AG04450 (cell line): ENCODE measurements around the gene CARNS1. TPM values are rescaled to one million over a fixed set of nuclear protein-coding genes. Genes with fewer than 3 reads are reported as not detected.
A peak's percentile ranks its signal among the peaks of the same experiment; 100 is the strongest.

ENCODE experiments used
- CTCF ChIA-PET: fragments of 300-600, 350-600 bp; formaldehyde crosslinking; extraction: SDS; loops from one replicate; lab custom pipeline; 2022; ENCODE audit warnings: antibody characterized with exemption, inconsistent platforms; lab: Charles Lee
- POLR2A ChIA-PET: fragments of 350-600 bp; formaldehyde crosslinking; extraction: SDS; loops from one replicate; lab custom pipeline; 2021; ENCODE audit warnings: antibody characterized with exemption, inconsistent platforms; lab: Yijun Ruan, JAX
- DNase-seq: peaks from one replicate; pipeline ENCODE4 v3.0.0-alpha.2; 2011; ENCODE audit warnings: low read depth, low spot score
- H3K27ac ChIP-seq: one replicate; pipeline ENCODE4 v1.5.1; 2012; ENCODE audit warnings: low read depth, low read length, control low read depth
- H3K27me3 ChIP-seq: one replicate; pipeline ENCODE4 v1.6.0; 2012; ENCODE audit warnings: low read length; ENCODE audit not compliant: control insufficient read depth, insufficient read depth
- H3K4me3 ChIP-seq: 2 replicates; pipeline ENCODE4 v1.5.1; 2011; ENCODE audit warnings: mild to moderate bottlenecking, low read depth, low read length, control low read depth
- H3K9me3 ChIP-seq: 2 replicates; pipeline ENCODE4 v1.5.1; 2012; ENCODE audit warnings: low read length; ENCODE audit not compliant: control insufficient read depth, insufficient read depth
- CTCF ChIP-seq: IDR thresholded peaks from 2 replicates; pipeline ENCODE4 v1.5.1; 2011; ENCODE audit warnings: low read depth, low read length, control low read depth, inconsistent platforms
- polyA plus RNA-seq: library from polyadenylated mRNA; depleted of rRNA; stranded (reverse); fragments of >200 nt; gene quantifications from 2 replicates; pipeline ENCODE4 v1.2.3, GENCODE V29; 2011

CARNS1 gene
- polyA plus RNA-seq, 1 experiment: 0.09 TPM

GRCh38 chr11:67372993-67373647 lies 42.4 kb upstream of the CARNS1 start, which contains the start of gene CLCF1:
Gene CLCF1 (minus strand): TSS chr11:67373598. CDS start chr11:67373539, 59 bp downstream.
- Histone ChIP-seq H3K27ac (peak within 1 kb of the TSS; percentile 99), H3K27me3 (no peaks in the 10 kb centered on the region), H3K9me3 (no peaks in the 10 kb centered on the region; the same call in 1 of the 2 replicates), H3K4me3 (peak within 1 kb of the TSS; percentile 67)
- DNase-seq: no peak
- no peak for TF ChIP-seq CTCF
- POLR2A ChIA-PET: interaction anchor here (0.6 to 8.0 kb wide), 11 partner anchors 9 to 1801 kb away, joined by 3 to 106 read pairs (median 5); partner anchors contain the start of genes AIP, FAM89B, POLD4 and RAD9A
- CTCF ChIA-PET: interaction anchor here (0.6 to 24.1 kb wide), 5 partner anchors 10 to 784 kb away, joined by 4 to 716 read pairs (median 5); partner anchors contain the start of gene POLD4

- DNase-seq: peak; percentile 86
- ChIA-PET CTCF (interaction anchor here (0.6 to 24.1 kb wide), 4 partner anchors 13 to 783 kb away, joined by 4 to 716 read pairs (median 6); partner anchors contain the start of gene POLD4), POLR2A (interaction anchor here (0.6 to 8.0 kb wide), 15 partner anchors 9 to 1801 kb away, joined by 3 to 106 read pairs (median 5); partner anchors contain the start of genes AIP, FAM89B, POLD4 and PPP1CA)
- Histone ChIP-seq H3K27me3 (no peaks in the 10 kb centered on the region), H3K27ac (peak overlapping the region; percentile 99), H3K4me3 (peak overlapping the region; percentile 67), H3K9me3 (no peaks in the 10 kb centered on the region; the same call in 1 of the 2 replicates)
- peak; percentile 34 for TF ChIP-seq CTCF
These were observed 41.6 kb upstream of the CARNS1 start for GRCh38 chr11:67373648-67374570.

GRCh38 chr11:67374571-67375281 lies 40.8 kb upstream of the CARNS1 start:
- Histone ChIP-seq H3K4me3 (peak overlapping the region; percentile 67), H3K9me3 (no peaks in the 10 kb centered on the region; the same call in 1 of the 2 replicates), H3K27ac (peak overlapping the region; percentile 99), H3K27me3 (no peaks in the 10 kb centered on the region)
- ChIA-PET POLR2A (interaction anchor here (0.6 to 8.0 kb wide), 7 partner anchors 17 to 532 kb away, joined by 3 to 106 read pairs (median 5); partner anchors contain the start of genes POLD4, PPP1CA and RAD9A), CTCF (interaction anchor here (0.6 to 24.1 kb wide), 4 partner anchors 17 to 113 kb away, joined by 4 to 716 read pairs (median 66); partner anchors contain the start of genes POLD4 and PPP1CA)
- DNase-seq: no peak
- TF ChIP-seq CTCF: no peak

GRCh38 chr11:67375320-67376055 lies 40.0 kb upstream of the CARNS1 start:
- Histone ChIP-seq H3K4me3 (no peak overlapping the region), H3K27ac (no peak overlapping the region), H3K27me3 (no peaks in the 10 kb centered on the region), H3K9me3 (no peaks in the 10 kb centered on the region; the same call in 1 of the 2 replicates)
- no peak for DNase-seq
- TF ChIP-seq CTCF: no peak
- ChIA-PET CTCF (interaction anchor here (1.0 to 24.1 kb wide), 4 partner anchors 17 to 30 kb away, joined by 3 to 716 read pairs (median 66); partner anchors contain the start of genes POLD4 and PPP1CA), POLR2A (interaction anchor here (1.1 to 8.0 kb wide), 2 partner anchors 16 to 21 kb away, joined by 3 to 106 read pairs; partner anchors contain the start of genes POLD4 and RAD9A)
